ENCODE measurements around the gene ESPNL.

- TF ChIP-seq CTCF (IDR thresholded peaks at IDR 0.05; ENCODE audit: insufficient read depth, low read length, poor library complexity, severe bottlenecking) (no peak), EZH2phosphoT487 (conservative IDR thresholded peaks at IDR 0.05; ENCODE audit: low read length) (no peak)
Measured at GRCh38 chr2:238059505-238059904, 40.6 kb upstream of the ESPNL start.

Data from SU-DHL-6 (cell line).